PC-3 (cell line): ENCODE results near the gene RASL10B.

Experiments
- CTCF ChIP-seq: fragments of 300-600 bp; sonication (generic); conservative IDR thresholded peaks from 2 replicates; pipeline ENCODE4 v1.5.1; 2017; ENCODE audit warnings: antibody characterized with exemption, low read depth, mild to moderate bottlenecking, low read length
- EZH2 ChIP-seq: fragments of 300-600 bp; sonication (generic); IDR thresholded peaks from one replicate; pipeline ENCODE4 v1.6.1; 2017; ENCODE audit warnings: antibody characterized with exemption, mild to moderate bottlenecking, low read length; ENCODE audit not compliant: unreplicated experiment

GRCh38 chr17:35734396-35734795, 3.0 kb downstream of the RASL10B start:
- TF ChIP-seq CTCF: no peak
- no peak for TF ChIP-seq EZH2
